GM19372 (cell line): Measurements from ENCODE around the gene CCL20.

Experiments used
- ATAC-seq: cut with Tn5 transposase; IDR thresholded peaks from one replicate; pipeline ENCODE4 v1.9.1; 2021; ENCODE audit warnings: mild to moderate bottlenecking, low read depth, moderate library complexity; ENCODE audit not compliant: unreplicated experiment

CCL20 gene

GRCh38 chr2:227799202-227799601, 14.4 kb upstream of the CCL20 start:
- no peak for ATAC-seq

DNA sequence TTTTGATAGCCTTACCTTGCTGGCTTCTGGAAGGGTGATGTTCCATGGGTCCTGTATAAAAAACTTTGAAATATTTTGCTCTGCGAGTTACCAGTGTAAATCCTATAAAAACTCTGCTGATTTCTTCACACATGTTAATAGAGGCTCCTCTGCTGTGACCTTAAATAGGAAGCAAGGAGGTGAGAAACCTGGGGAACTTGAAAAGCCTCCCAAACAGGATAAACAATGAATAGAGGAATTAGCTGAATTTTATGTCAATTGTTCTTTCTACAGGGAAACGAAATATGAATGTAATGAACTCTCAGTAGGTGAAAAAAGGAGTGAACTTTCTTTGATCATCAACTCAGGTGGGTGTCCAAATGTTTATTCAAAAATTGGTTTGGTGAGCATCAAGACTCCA, 10.8 kb upstream of the CCL20 start:
- ATAC-seq: no peak

GRCh38 chr2:227804975-227805374, 8.7 kb upstream of the CCL20 start:
- no peak for ATAC-seq

DNA sequence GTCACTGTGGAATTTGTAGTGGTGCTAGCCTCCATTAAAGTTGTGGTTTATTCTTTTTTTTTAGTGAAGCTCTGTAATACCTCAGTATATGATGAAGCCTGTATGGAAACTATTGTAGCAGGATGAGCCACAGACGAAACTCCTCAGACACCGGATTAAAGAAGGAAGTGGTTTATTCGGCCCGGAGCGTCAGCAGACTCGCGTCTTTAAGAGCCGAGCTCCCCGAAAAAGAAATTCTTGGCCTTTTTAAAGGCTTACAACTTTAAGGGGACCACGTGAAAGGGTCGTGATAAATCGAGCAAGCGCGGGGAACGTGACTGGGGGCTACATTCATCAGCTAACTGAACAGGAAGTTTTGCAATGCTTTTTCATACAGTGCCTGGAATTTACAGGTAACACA, 8.1 kb upstream of the CCL20 start:
- no peak for ATAC-seq

DNA sequence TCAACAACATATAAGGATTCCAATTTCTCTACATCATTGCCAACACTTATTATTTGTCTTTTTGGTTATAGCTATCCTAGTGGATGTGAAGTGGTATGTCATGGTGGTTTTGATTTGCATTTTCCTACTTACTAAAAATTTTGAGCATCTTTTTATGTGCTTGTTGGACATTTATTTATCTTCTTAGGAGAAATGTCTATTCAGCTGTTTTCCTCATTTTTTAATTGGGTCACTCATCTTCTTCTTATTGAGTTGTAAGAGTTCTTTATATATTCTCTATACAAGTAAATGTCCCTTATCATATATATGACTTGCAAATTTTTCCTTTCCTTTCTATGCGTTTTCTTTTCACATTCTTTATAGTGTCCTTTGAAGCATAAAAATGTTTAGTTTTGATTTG, 4.7 kb upstream of the CCL20 start:
- ATAC-seq: no peak

- no peak for ATAC-seq
Observed at GRCh38 chr2:227812001-227812400, 1.6 kb upstream of the CCL20 start.

DNA sequence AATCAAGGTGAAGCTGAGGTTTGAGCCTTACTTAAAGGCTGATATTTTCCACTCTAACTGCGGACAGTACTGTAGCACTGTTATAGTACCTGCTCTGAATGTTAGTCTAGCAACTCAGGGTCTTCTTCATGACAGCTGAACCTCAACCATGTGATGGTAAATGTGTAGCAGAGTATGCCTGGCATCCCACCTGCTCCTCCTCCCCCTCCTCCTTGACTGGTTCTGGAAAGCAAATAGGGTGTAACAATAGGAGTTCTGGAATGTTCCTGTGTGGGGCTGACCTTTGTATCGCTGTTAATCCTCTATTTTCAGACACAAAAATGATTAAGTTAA, 447 bp upstream of the CCL20 start:
- ATAC-seq: no peak

GRCh38 chr2:227815066-227815465, 1.4 kb downstream of the CCL20 start:
- no peak for ATAC-seq

GRCh38 chr2:227816507-227817294, 3.1 kb downstream of the CCL20 start:
- no peak for ATAC-seq

- no peak for ATAC-seq
Observed at GRCh38 chr2:227817336-227817735, 3.7 kb downstream of the CCL20 start.

- no peak for ATAC-seq
Observed at GRCh38 chr2:227817850-227818674, 4.4 kb downstream of the CCL20 start.

- ATAC-seq: no peak
Observed at GRCh38 chr2:227818675-227819397, 5.2 kb downstream of the CCL20 start.

DNA sequence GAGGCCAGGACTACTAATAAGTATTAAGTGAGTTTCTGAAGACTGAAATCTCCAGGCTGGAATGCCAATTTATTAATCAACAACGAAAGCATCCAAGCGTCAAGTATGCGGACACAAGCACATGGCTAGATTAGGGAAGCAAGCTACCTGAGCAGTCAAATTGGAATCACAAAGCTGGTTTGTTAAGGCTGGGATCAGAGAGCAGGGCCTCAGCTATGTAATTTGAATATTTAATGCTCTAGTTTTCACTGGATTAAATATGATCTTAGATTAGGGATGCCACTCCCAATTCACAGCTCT, 5.7 kb downstream of the CCL20 start:
- no peak for ATAC-seq

GRCh38 chr2:227821043-227821942, 7.7 kb downstream of the CCL20 start:
- no peak for ATAC-seq

- ATAC-seq: no peak
Observed at GRCh38 chr2:227822416-227823003, 8.9 kb downstream of the CCL20 start.

- ATAC-seq: no peak
Observed at GRCh38 chr2:227823922-227824321, 10.3 kb downstream of the CCL20 start.

- no peak for ATAC-seq
Observed at GRCh38 chr2:227824711-227825110, 11.1 kb downstream of the CCL20 start.

DNA sequence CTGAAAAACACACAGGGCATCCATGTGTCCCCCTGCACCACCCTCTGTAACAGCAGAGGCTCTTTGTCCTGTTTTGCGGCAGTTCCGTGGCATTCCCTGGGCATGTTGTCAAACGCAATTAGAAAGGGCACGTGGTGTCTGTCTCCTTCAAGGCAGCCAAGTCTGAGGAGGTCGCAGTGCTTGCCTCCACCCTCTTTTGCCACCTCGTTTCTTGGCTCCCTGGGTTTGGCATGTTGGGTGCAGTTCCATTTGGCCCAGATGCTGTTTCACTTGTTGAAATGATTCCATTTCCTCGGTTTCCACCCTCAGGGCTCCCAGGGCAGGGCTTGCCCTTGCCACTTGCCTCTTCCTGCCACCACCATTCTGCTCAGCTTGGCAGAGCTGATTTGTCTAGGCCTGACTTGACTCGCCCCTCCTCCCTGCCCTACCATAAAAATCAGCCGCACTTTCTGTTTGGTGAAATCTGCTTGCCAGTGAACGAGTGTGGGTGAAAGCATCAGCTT, 12.4 kb downstream of the CCL20 start:
- ATAC-seq: no peak

DNA sequence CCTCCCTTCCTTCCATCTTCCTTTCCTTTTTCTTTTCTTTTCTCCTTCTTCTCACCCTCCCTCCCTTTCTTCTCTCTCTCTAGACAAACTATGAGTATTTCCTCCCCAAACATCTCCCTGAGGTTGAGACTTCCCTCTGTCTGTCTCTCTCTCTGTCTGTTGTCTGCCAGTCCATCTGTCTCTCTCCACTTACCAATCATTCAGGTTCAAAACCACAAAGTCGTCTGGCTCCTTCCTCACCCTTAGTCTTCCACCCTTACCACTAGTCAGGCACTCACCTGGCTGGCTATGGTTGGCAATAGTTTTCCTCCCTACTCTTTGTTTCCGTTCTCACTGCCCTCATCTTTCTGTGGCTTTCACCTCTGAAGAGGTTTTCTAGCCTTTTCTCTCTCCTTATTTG, 12.9 kb downstream of the CCL20 start:
- ATAC-seq: no peak

GRCh38 chr2:227827143-227827542, 13.5 kb downstream of the CCL20 start:
- ATAC-seq: no peak
